T-helper 22 cell (primary cell): ENCODE data around the gene SLC25A30.

Experiments used
- DNase-seq: peaks from one replicate; pipeline ENCODE4 v3.0.0-alpha.2; 2020; ENCODE audit warnings: low read depth

Gene SLC25A30, protein sequence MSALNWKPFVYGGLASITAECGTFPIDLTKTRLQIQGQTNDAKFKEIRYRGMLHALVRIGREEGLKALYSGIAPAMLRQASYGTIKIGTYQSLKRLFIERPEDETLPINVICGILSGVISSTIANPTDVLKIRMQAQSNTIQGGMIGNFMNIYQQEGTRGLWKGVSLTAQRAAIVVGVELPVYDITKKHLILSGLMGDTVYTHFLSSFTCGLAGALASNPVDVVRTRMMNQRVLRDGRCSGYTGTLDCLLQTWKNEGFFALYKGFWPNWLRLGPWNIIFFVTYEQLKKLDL

DNA sequence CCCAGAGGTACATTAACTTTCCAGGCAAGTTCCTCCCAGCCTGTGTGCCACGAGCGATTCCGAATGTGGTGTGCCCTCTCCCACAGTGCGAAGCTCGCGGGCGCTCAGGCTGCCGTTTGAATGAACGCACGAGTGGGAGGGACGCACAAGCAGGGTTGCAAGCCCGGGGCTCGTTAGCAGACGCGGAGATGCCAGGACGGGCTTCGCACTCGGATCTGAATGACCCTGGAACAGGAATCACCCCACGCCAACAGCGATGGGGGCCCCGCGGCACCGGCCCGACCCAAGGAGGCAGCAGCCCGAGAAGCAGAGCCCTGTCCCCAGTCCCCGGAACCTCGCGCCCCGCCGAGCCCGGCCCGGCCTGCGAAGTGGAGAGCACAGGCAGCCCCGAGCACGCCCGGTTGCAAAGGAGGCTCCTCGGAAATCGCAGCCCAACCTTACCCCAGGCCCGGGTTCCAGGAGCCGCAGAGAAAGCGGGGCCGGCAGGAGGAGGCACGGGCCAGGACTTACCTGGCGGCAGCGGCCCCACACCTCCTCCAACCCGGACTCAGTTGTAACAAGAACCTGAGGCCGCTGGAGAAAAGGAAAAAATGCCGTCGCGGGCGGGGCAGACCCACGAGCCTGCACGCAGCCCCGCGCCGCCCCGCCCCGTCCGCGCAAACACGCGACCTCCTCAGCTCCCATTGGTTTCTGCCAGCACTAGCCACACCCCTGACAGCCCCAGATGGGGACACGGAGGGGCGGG is at the start of gene SLC25A30:
TSS of gene SLC25A30 (minus strand) at position 584 of the 745 bp plus-strand sequence. CDS start 6,948 bp downstream, outside the sequence.
- peak; percentile 90 for DNase-seq

DNA sequence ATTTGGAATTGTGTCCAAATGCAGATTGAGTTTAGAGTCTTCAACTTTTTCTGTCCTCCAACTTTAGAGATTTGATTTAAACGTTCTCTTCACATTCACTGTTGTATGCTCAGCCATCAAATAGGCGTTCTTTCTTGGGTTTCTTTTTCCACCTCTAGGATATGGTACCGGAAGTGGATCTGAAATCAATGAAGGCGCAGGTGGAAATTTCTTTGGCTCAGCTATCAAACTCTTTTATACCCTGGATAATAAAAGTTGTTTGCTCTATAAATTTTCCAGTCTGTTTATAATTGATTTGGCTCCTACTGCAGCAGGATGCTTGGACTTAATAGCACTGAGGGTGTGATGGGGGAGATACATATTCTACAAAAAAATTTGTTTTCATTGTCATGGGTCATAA is 48.2 kb upstream of the SLC25A30 start:
- no peak for DNase-seq

DNA sequence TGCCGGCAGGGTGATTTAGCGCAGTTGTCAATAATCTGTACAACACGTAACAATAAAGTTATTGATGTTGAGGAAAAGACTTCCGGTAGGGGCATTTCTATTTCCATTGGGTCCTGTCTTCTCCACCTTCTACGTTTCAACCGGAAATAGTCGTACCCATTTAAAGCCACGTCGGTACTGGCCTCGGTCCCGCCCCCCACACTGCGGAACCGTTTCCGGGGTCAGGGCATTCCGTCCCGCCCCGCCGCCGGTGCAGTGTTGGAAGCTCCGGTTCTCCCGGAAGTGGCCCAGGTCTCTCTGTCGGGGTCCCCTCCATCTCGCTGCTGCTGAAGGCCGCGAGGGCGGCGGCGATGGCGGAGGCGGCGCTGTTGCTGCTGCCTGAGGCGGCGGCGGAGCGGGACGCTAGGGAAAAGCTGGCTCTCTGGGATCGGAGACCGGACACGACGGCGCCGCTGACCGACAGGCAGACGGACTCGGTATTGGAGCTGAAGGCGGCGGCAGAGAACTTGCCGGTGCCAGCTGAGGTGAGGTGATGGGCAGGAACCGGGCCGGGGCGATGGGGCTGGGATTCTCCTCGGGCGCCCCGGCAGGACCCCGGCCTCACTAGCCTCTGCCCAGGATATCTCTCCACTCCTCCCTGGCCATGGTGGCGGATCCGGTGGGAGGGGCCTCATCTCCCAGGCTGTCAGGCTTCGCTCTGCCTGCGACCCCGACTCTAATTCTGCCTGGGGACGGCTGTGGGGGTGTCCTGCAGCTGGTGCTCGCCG is 46.7 kb upstream of the SLC25A30 start, which contains the start of gene COG3:
TSS of gene COG3 (plus strand) at position 253 of the 767 bp plus-strand sequence. CDS start at position 351, 98 bp downstream.
- DNase-seq: peak; percentile 94

DNA sequence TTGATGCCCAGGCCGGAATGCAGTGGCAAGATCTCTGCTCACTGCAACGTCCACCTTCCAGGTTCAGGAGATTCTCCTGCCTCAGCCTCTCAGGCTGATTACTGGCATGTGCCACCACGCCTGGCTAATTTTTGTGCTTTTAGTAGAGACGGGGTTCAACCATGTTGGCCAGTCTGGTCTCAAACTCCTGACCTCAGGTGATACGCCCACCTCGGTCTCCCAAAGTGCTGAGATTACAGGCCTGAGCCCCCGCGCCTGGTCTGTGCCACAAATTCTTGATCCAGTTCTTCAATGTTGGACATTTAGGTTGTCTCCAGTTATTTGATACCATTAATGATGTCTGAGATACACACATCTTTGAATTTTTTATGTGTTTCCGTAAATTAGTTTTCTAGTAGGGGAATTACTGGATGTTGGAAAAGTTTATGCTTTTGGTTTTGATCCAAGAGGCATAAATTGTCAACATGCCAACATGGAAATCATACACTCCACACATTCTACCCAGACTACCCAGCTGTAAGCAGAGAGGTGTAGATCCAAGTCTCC is 46.0 kb upstream of the SLC25A30 start:
- DNase-seq: no peak

DNA sequence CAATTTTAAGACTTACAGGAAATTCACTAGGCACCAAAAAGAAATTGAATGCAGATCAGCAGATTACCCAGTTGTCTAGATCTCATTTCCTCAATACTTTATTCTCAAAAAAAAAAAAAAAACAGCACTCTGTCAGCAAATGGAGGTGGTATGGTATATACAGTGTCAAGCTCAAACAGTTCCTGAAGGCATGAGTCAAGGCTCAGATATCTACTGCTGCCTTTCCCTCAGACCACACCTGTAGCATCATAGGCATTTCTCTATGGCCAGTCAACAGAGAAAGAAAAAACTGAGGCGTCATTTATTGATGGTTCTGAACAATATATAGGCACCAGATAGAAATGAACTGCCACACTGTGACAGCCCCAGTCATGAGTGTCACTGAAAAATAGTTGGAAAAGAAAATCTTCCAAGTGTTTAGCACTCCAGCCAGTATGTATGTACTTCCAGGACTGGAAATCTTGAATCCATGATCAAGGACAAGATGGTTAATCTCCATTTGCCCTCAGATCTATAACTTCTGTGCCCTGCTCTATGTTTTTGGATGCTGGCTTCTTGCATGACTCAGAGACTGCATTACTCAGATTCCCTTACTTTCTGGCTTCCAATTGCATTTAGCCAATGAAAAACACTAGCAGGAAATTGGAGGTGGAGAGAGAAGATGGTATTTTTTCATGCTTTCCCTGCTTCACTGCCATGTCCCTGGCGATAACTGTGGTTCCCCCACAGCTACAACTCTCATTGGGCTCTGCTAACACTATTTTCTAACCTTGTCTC is 38.2 kb upstream of the SLC25A30 start:
- DNase-seq: no peak

DNA sequence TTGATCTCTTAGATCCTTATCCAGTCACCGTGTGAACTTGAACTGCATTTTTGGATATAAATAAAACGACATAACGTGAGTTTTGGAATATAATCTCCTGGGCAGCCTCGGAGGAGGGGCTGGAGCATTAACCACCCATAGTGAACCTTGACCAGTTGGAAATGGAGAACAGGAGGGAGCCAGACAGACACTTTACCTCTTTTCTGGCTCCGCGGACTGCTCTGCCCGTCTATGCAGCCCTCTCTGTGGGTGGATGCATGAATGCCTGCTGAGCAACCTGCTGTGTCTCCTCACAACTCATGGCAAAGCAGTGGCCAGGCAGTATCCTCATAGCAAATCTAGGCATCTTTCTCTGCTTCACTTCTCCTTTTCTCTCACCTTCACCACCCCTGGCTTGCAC is 36.0 kb upstream of the SLC25A30 start:
- no peak for DNase-seq

DNA sequence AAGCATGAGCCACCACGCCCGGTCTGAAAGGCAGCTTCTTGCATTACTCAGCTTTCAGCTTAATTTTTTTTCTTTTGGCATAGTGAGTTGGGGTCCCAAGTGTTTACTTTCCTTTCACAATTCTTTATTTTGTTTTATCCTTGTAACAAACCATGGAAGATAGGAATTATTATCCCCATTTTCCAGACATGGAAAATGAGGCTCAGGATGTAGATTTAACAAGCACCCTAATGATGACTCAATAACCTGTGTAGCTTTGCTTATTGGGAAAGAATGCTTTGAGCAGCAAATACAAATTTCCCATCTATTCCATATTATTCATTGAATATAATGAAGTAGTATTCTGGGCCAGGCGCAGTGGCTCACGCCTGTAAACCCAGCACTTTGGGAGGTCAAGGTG is 33.1 kb upstream of the SLC25A30 start:
- DNase-seq: no peak

DNA sequence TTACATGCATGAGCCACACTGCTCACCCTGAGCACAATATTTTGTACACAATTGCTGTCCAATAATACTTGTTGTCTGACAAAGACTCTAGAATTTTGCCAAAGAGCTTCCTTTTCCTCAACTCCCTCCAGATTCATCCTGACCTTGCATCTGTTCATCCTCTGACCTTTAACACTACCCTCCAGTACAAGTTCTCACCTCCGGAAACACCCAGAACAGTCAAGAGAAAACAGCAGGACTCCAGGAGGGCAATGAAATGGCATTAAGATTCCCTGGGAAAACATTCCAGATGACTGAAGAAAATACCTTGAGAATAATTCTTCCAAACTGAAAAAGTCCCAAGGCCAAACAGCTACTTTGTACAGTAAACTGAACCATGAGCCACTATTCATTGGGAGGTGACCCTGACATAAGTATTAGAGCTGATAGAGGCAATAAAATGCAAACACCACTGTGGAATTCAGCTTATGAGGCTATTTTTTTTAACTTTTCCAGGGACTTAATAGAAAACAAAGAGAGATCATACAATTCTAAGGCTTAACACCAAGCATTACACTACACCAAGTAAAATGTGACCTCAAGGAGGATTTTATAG is 30.9 kb upstream of the SLC25A30 start:
- no peak for DNase-seq

DNA sequence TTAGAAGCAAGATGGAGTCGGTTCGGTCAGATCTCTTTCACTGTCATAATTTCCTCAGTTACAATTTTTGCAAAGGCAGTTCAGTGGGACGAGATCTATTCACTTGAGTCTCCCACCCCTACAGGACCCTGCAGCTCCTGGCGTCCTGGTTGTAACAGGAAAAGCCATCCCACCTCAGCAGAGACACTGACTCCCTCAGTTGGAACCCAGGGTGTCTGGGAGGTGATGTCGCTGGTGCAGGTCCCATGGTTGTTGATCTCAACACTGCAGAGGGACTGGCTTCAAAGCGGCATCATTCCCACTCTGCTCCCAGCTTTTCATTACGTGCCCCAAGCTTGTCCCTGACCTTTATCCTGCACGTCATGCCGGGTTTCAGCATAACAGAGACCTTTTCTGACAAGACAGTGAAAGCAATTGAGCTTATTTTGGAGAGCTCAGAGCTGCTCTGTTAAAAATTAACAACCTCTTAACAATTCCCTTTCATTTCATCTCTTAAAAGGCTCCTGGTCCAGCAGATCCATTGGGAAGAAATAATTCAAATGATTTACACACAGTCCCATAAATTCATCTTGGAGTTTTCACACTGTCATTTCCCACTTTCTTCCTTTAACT is 29.0 kb upstream of the SLC25A30 start:
- no peak for DNase-seq

DNA sequence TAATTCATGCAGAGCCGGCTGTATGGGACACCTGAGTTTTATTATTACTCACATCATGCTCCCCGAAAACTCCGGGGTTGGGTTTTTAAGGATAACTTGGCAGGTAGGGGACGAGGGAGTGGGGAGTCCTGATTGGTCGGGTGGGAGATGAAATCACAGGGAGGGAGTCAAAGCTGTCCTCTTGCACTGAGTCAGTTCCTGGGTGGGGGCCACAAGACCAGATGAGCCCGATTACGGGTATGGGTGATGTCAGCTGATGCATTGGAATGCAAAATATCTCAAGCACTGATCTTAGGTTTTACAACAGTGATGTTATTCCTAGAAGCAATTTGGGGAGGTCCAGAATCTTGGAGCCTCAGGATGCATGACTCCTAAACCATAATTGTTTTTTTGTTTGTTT is 28.0 kb upstream of the SLC25A30 start:
- DNase-seq: no peak

DNA sequence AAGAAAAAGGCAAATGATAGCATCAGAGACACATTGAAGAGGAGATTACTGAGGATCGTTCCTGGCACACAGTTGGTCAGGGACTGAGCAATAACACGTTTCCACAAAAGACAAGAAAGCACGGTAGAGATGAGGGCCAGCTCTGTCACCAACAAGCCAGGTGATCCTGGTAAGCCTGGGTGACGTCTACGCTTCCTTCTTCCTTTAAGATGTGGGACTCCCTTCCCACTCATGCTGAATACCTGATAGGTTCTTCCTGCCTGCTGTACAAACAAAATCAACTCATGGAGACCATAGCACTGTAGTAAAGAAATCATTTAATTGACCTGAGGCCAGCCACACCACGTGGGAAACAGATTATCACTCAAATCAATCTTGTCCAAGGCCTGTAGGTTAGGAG is 26.9 kb upstream of the SLC25A30 start:
- DNase-seq: no peak

DNA sequence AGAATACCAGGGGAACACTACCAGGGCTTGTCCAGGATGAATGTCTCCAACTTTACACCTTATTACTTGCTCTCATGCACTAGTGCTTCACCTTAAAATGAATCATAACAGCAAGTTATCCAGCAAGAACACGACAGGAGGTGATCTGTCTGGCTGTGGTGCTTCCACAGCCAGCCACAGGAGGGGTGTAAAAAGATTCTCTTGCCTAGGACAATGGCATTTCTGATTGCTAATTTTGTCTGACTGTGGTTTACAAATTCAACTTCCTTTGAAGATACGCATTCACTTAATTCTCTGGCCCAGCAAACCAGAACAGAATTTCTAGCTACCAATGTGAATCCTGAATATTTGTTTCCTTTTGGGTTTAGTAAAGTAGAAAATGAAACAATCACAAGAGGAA is 23.5 kb upstream of the SLC25A30 start:
- no peak for DNase-seq

DNA sequence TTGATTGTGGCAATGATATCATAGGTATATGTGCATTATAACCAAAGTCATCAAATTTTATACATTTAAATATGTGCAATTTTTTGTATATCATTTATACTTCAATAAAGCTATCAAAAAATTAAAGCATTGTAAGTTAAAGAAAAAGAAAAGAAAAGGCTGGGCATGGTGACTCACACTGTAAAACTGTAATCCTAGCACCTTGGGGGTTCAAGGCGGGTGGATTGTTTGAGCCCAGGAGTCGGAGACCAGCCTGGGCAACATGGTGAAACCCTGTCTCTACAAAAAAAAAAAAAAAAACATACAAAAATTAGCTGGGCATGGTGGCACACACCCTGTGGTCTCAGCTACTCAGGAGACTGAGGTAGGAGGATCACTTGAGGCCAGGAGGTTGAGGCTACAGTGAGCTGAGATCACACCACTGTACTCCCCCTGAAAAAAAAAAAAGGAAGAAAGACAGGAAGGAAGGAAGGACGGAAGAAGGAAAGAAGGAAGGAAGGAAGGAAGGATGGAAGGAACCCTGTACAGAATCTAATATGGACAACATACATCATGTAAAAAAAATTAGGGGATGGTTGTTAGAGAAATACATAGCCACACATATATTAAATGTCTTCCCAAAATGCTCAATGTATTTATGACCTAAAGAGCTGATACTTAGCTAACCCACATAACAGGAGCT is 21.7 kb upstream of the SLC25A30 start:
- no peak for DNase-seq

DNA sequence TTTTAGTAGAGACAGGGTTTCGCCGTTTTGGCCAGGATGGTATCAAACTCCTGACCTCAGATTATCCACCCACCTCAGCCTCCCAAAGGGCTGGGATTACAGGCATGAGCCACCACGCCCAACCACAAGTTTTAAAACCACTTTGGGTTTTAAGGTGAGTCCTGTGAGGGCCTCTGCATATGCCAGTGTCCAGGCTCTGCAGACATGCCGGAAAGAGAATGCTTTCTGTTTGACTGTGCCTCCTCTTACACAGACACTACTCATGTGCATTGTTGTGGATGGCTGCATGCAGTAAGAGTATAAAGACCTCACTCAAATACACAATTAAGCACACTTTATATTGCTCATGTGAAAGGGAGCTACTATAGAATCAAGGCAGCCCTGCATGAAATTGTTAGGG is 20.8 kb upstream of the SLC25A30 start:
- no peak for DNase-seq

DNA sequence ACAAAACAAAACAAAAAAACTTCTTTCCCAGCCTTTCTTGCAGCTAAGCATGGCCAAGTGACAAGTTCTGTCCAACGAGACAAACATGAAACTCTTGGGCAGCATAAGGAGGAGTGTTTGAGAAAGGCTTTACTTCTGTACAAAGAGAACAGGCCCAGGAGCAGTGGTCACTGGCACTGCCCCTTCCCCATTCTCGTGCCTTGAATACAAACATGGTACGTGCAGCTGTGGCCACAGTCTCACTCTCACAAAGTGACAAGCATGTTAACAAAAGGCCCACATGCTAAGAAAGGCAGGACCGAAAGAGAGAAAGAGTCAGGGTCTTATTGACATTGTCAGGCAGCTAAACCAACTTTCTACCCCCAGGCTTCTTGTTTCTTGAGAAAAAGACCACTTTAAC is 19.8 kb upstream of the SLC25A30 start:
- no peak for DNase-seq

DNA sequence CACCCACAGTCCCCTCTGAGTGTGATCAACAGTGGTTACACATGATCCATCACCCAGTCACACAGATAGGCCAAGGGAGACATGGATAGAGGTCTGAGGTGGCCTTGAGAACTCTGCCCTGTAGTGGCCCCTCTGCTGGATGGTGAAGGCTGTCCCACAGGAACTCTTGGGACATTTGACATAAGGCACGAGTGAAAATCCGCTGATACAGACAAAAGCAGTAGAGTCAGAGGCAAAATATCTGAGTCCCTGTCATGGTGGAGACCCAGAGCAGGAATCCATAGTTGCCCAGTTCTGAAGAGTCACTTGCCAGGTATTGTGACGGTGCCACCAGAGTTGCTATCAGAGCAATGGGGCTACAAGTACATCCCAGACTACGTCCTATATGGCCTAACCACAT is 18.8 kb upstream of the SLC25A30 start:
- no peak for DNase-seq

DNA sequence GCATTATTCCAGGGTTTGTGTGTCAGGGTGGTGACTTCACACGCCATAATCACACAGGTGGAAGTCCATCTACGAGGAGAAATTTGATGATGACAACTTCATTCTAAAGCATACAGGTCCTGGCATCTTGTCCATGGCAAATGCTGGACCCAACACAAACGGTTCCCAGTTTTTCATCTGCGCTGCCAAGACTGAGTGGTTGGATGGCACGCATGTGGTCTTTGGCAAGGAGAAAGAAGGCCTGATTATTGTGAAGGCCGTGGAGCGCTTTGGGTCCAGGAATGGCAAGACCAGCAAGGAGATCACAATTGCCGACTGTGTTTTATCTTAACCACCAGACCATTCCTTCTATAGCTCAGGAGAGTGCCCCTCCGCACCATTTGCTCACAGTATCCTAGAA is 18.2 kb upstream of the SLC25A30 start:
- no peak for DNase-seq

DNA sequence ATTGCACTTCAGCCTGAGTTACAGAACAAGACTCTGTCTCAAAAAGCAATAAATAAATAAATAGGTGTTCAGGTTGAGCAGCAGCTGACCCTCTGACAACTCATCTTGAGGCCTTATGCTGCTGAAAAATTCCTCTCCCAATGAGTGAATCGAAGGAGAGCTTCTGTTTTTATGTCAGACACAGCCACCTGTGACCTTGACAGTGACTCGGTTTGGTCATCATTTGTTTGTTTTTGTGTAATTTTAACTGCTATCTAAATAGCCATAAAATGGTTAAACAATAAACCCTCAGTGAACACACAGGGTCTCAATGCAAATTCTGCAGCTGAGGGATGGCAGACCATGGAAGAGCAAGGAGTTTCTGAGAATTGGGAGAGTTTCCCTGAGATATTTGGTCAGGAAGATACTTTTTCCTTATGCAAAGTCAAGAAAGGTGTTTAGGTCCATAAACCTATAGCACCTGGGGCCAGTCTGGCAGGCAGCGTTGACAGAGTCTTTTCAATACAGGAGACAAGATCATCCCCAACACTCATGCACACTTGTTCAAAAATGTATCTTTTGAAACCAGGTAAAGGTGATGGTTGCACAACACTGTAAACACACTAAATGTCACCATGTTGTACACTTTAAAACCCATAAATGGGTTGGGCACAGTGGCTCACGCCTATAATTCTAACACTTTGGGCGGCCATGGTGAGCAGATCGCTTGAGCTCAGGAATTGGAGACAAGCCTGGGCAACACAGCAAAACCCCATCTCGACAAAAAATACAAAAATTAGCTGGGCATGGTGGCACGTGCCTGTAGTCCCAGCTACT is 16.6 kb upstream of the SLC25A30 start:
- no peak for DNase-seq

DNA sequence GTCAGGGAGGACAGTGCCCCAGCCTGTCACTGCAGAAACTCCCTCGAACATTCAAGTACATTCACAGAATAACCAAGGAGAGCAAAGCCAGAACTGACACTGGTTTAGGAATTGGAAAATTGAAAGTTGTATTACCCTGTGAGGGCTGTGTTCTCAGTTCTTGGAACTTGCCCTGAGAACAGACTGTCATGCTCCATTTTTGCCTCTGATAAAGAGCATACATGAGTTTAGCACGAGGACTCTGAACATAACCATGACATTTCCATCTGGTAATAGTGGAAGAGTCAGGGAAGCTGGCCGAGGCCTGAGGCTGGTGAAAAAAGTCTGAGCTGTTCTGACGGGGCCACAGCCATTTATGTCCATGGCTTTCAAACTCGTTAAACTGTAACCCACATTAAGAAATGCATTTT is 15.2 kb upstream of the SLC25A30 start:
- no peak for DNase-seq
